HPDE6-E6E7 (cell line): Measurements from ENCODE around the gene CDK17.

Source experiments
- DNase-seq: peaks from one replicate; pipeline ENCODE4 v3.0.0; 2011; ENCODE audit warnings: missing footprints; ENCODE audit errors: extremely low spot score

The CDK17 gene

GRCh38 chr12:96238336-96239047 lies 161.7 kb downstream of the CDK17 start:
- DNase-seq = no peak

GRCh38 chr12:96237465-96238077 lies 162.7 kb downstream of the CDK17 start:
- DNase-seq = peak; percentile 49

GRCh38 chr12:96237035-96237434 lies 163.2 kb downstream of the CDK17 start:
- DNase-seq = no peak

- DNase-seq = no peak
Measured at GRCh38 chr12:96236221-96236822, 163.9 kb downstream of the CDK17 start.

GRCh38 chr12:96235484-96235826 lies 164.8 kb downstream of the CDK17 start:
- no peak for DNase-seq

- DNase-seq = no peak
Measured at GRCh38 chr12:96234591-96235483, 165.4 kb downstream of the CDK17 start.

- no peak for DNase-seq
Measured at GRCh38 chr12:96233939-96234461, 166.2 kb downstream of the CDK17 start.

- DNase-seq = no peak
Measured at GRCh38 chr12:96233168-96233567, 167.1 kb downstream of the CDK17 start.

GRCh38 chr12:96230646-96231045 lies 169.6 kb downstream of the CDK17 start:
- DNase-seq = no peak

- no peak for DNase-seq
Measured at GRCh38 chr12:96228566-96229248, 171.5 kb downstream of the CDK17 start.
